ENCODE results near the gene IKZF2. TPM values are rescaled to one million over a fixed set of nuclear protein-coding genes. Genes with fewer than 3 reads are reported as not detected.
A peak's percentile ranks its signal among the peaks of the same experiment; 100 is the strongest.

IKZF2 gene
- total and polyA plus RNA-seq, 10 donors: 0.50 to 43.4 (median 20.4) TPM

GRCh38 chr2:213152888-213153287, 1.5 kb upstream of the IKZF2 start:
- Histone ChIP-seq H3K9me3 (no peaks in the 10 kb centered on the region), H3K27ac (peak overlapping the region in 7 of 8 donors; percentile 91 to 96 (median 93)), H3K27me3 (replicated peaks in 1 of 7) (no peaks in the 10 kb centered on the region), H3K4me1 (peaks cover 5 to 54% (median 34%) of the 10 kb centered on the region in 6 donors), H3K4me3 (peak overlapping the region; percentile 64 to 93 (median 76)), H3K36me3 (no peaks in the 10 kb centered on the region)
- TF ChIP-seq, protein P1, sequence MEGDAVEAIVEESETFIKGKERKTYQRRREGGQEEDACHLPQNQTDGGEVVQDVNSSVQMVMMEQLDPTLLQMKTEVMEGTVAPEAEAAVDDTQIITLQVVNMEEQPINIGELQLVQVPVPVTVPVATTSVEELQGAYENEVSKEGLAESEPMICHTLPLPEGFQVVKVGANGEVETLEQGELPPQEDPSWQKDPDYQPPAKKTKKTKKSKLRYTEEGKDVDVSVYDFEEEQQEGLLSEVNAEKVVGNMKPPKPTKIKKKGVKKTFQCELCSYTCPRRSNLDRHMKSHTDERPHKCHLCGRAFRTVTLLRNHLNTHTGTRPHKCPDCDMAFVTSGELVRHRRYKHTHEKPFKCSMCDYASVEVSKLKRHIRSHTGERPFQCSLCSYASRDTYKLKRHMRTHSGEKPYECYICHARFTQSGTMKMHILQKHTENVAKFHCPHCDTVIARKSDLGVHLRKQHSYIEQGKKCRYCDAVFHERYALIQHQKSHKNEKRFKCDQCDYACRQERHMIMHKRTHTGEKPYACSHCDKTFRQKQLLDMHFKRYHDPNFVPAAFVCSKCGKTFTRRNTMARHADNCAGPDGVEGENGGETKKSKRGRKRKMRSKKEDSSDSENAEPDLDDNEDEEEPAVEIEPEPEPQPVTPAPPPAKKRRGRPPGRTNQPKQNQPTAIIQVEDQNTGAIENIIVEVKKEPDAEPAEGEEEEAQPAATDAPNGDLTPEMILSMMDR (IDR thresholded peaks at IDR 0.05 in 8 of 11, conservative IDR thresholded peaks at IDR 0.05 in 3 of 11): no peak
- DNase-seq: no peak
- WGBS, 5 donors: 54 to 69% (median 58%) methylated on average over 6 of the region's 6 CpGs
- intact Hi-C loops (cut with DNase I; ENCODE audit: low total_unique reads): loop anchor here (5.0 to 10.0 kb wide), 2 partner anchors 376 to 468 kb away; no protein-coding TSS in a partner anchor

DNA sequence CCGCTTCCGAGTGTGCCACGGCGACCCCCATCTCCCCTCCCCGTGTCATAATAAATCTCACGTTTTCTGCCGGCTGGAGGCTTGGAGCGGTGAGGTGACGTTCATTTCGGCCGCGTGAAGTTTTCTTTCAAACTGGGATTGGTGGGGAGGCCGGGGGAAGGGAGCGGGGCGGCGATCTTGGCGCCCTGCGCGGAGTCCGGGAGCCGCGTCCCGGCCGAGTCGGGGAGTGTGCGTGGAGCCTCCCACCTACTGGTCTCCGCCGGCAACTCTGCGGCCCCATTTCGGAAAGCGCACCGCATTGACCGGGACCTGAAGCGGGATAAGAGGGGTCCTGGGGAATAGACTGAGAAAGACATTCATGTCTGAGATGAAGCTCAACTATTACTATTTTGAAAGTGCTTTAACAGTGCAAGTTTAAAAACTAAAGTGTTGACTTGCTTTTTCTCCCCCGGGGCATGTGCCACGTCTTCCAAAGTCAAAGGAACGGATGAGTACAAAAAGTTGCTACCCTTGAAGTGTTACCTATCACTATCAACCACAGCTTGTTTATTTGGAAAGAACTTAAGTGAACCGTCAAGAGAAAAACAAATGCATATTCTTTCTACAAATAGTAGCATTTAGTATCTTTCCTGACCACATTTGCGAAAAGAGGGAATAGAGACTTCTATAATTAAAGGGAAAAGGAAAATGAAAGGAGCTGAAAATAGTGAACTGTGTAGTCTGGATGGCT, 818 bp upstream of the IKZF2 start:
- H3K9me3 ChIP-seq: no peaks in the 10 kb centered on the region
- H3K27ac ChIP-seq: peak overlapping the region; percentile 87 to 96 (median 93)
- no peaks in the 10 kb centered on the region for H3K27me3 ChIP-seq (replicated peaks in 1 of 7)
- peak; percentile 90 for DNase-seq
- WGBS, 5 donors: 0 to 1% (median 1%) methylated on average over 38 to 39 of the region's 39 CpGs
- H3K4me1 ChIP-seq: peaks cover 5 to 58% (median 34%) of the 10 kb centered on the region in 6 donors
- intact Hi-C loops (cut with DNase I; ENCODE audit: low total_unique reads): loop anchor here (5.0 to 10.0 kb wide), 2 partner anchors 375 to 467 kb away; no protein-coding TSS in a partner anchor
- peak overlapping the region; percentile 64 to 93 (median 76) for H3K4me3 ChIP-seq
- H3K36me3 ChIP-seq: no peaks in the 10 kb centered on the region
- TF ChIP-seq POLR2A (IDR thresholded peaks at IDR 0.05): no peak
- TF ChIP-seq POLR2AphosphoS5 (IDR thresholded peaks at IDR 0.05): peak in 1 of 3 donors; percentile 1
- TF ChIP-seq, protein P1 (IDR thresholded peaks at IDR 0.05 in 8 of 11, conservative IDR thresholded peaks at IDR 0.05 in 3 of 11): peak in 4 of 11 experiments; percentile 26 to 48 (median 30)

- no peaks in the 10 kb centered on the region for H3K36me3 ChIP-seq
- H3K4me1 ChIP-seq: peaks cover 5 to 58% (median 34%) of the 10 kb centered on the region in 6 donors
- H3K4me3 ChIP-seq: peak overlapping the region; percentile 41 to 93 (median 76)
- no peak for DNase-seq
- intact Hi-C loops (cut with DNase I; ENCODE audit: low total_unique reads): loop anchor here (5.0 to 10.0 kb wide), 2 partner anchors 373 to 466 kb away; no protein-coding TSS in a partner anchor
- TF ChIP-seq, protein P1 (IDR thresholded peaks at IDR 0.05 in 8 of 11, conservative IDR thresholded peaks at IDR 0.05 in 3 of 11): no peak
- TF ChIP-seq POLR2A (IDR thresholded peaks at IDR 0.05) (no peak), POLR2AphosphoS5 (IDR thresholded peaks at IDR 0.05) (no peak)
- H3K9me3 ChIP-seq: no peaks in the 10 kb centered on the region
- WGBS, 5 donors: 6 to 8% (median 6%) methylated on average over 7 to 10 of the region's 10 CpGs
- no peaks in the 10 kb centered on the region for H3K27me3 ChIP-seq (replicated peaks in 1 of 7)
- H3K27ac ChIP-seq: peak overlapping the region; percentile 65 to 96 (median 92)
Observed at GRCh38 chr2:213150315-213151097, 906 bp downstream of the IKZF2 start.

Data from spleen (tissue), 11 donors.